NCI-H146 (cell line): Measurements from ENCODE around the gene TSPY8.
"Not testable (repeated sequence)": the region's sequence is repeated elsewhere in the genome, so short reads cannot be mapped to it uniquely, and the experiment has no call there.

ENCODE experiments used
- DNase-seq: peaks from one replicate; lab custom pipeline; 2025; lab: John Stamatoyannopoulos, UW

TSPY8 gene, protein sequence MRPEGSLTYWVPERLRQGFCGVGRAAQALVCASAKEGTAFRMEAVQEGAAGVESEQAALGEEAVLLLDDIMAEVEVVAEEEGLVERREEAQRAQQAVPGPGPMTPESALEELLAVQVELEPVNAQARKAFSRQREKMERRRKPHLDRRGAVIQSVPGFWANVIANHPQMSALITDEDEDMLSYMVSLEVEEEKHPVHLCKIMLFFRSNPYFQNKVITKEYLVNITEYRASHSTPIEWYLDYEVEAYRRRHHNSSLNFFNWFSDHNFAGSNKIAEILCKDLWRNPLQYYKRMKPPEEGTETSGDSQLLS

GRCh38 chrY:9357497-9357896 lies at the start of gene TSPY8:
TSPY8 (plus strand) TSS chrY:9357797; CDS start chrY:9357843, 46 bp downstream.
- DNase-seq, result not testable (repeated sequence)

DNA sequence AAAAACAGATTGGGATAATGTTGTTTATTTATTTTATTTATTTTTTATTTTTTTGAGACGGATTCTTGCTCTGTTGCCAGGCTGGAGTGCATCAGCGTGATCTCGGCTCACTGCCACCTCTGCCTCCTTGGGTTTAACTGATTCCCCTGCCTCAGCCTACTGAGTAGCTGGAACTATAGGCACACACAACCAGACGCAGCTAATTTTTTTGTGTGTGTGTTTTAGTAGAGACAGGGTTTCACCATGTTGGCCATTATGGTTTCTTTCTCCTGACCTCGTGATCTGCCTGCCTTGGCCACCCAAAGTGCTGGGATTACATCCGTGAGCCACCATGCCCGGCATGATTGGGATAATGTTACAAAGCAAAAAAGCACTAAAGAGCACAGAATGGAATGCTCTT lies 36.6 kb upstream of the TSPY8 start:
- no peak for DNase-seq

GRCh38 chrY:9337164-9337563 lies 20.4 kb upstream of the TSPY8 start, which contains the start of gene TSPY4:
TSPY4 (plus strand) TSS chrY:9337464; CDS start chrY:9337510, 46 bp downstream.
- not testable (repeated sequence) for DNase-seq

- DNase-seq, result not testable (repeated sequence)
Observed at GRCh38 chrY:9396527-9396926, 38.9 kb downstream of the TSPY8 start.

- not testable (repeated sequence) for DNase-seq
Observed at GRCh38 chrY:9398121-9398520, 40.5 kb downstream of the TSPY8 start, which contains the start of gene TSPY3. TSPY3 (plus strand) TSS chrY:9398421; CDS start chrY:9398467, 46 bp downstream.
